GM10266 (cell line): ENCODE measurements around the gene IL17B.
A peak's percentile ranks its signal among the peaks of the same experiment; 100 is the strongest.

Source experiments
- DNase-seq: peaks from one replicate; pipeline ENCODE4 v3.0.0; 2012; ENCODE audit errors: extremely low spot score
- TF ChIP-seq, protein P1 (sequence below): IDR thresholded peaks from 2 replicates; pipeline ENCODE4 v1.5.1; 2012; ENCODE audit warnings: mild to moderate bottlenecking, low read depth; ENCODE audit not compliant: control insufficient read depth, insufficient read depth; ENCODE audit errors: missing control alignments

The IL17B gene

GRCh38 chr5:149374801-149375200 is 4.3 kb downstream of the IL17B start:
- TF ChIP-seq, protein P1, sequence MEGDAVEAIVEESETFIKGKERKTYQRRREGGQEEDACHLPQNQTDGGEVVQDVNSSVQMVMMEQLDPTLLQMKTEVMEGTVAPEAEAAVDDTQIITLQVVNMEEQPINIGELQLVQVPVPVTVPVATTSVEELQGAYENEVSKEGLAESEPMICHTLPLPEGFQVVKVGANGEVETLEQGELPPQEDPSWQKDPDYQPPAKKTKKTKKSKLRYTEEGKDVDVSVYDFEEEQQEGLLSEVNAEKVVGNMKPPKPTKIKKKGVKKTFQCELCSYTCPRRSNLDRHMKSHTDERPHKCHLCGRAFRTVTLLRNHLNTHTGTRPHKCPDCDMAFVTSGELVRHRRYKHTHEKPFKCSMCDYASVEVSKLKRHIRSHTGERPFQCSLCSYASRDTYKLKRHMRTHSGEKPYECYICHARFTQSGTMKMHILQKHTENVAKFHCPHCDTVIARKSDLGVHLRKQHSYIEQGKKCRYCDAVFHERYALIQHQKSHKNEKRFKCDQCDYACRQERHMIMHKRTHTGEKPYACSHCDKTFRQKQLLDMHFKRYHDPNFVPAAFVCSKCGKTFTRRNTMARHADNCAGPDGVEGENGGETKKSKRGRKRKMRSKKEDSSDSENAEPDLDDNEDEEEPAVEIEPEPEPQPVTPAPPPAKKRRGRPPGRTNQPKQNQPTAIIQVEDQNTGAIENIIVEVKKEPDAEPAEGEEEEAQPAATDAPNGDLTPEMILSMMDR: no peak
- DNase-seq: no peak

DNA sequence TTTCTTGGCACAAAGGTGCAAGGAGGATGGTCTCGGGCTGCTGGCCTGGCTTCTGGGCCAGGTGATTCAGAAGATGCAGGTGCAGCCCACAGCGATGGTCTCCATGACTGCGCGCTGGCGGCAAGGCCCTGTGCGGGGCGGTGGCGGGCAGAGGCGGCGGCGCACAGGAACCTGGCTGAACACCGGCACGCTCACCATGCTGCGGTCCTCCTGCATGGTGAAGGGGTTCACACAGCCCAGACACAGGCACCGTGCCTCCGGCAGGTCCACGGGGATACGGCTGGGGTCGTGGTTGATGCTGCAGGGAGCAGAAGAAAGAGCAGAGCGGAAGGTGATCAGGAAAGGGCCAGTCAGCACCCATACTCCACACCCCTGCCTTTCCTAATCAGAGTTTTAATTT is 4.8 kb downstream of the IL17B start:
- no peak for DNase-seq
- TF ChIP-seq, protein P1: no peak

DNA sequence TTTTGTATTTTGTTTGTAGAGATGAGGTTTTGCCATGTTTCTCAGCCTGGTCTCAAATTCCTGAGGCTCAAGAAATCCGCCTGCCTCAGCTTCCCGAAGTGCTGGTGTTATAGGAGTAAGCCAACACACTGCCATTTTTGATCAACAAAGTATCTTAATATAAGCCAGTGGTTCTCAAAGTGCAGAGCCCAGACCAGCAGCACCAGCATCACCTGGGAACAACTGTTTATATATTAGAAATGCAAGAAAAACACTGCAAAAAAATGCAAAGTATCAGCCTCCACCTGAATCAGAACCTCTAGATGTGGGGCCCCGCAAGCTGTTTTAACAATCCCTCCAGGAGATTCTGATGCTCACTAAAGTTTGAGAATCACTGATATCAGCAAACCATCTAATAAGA is 6.2 kb downstream of the IL17B start:
- TF ChIP-seq, protein P1: no peak
- no peak for DNase-seq

DNA sequence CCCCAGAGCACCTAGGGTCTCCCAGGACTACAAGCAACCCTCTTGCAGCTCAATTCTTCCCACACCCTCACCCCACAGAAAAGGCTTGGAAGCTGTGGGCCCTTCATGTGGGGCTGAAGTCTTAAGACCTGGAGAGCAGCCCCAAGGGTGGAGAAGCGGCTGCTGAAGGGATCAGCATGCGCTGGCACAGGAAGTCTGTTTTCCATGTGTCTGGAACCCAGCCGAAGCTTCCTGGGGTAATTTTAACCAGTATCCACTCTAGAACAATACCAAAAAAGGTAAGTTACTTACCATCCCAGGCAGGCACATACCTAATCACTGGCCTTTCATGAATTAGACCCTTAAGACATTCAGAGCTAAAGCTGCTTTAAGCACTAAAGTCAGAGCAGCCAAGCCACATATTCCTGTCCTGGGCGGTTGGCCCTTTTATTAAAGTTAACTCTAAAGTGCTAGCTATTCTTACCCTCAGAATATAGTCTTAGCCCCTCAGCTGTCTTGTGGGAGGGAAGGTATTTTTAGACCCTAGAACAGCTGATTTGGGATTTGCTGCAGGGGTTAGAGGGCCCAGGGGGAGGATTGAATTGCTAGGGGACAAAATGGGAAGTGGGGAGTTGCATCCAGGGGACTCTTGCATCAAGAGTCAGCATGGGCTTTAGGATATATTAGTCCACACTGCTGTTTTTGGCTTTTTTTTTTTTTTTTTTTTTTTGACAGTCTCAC is 6.9 kb downstream of the IL17B start:
- TF ChIP-seq, protein P1: no peak
- DNase-seq: no peak

GRCh38 chr5:149371296-149371962 is 7.7 kb downstream of the IL17B start:
- peak; percentile 88 for DNase-seq
- TF ChIP-seq, protein P1: peak; percentile 86

- TF ChIP-seq, protein P1: no peak
Observed at GRCh38 chr5:149370878-149371277, 8.2 kb downstream of the IL17B start.

More at GRCh38 chr5:149370878-149371277, 8.2 kb downstream of the IL17B start:
- no peak for DNase-seq
